Dermis microvascular lymphatic vessel endothelial cell (primary cell): ENCODE measurements around the gene ZNF530. TPM values are rescaled to one million over a fixed set of nuclear protein-coding genes. Genes with fewer than 3 reads are reported as not detected.

ENCODE experiments used
- DNase-seq, 2 donors: peaks; one replicate each; pipeline versions ENCODE4 v3.0.0 to v3.0.0-alpha.2; 2010; ENCODE audit warnings: low read depth in 2 of 2
- total RNA-seq: library from RNA; depleted of rRNA; stranded (reverse); fragments of >200 nt; gene quantifications from 2 replicates; pipeline ENCODE4 v1.2.1, GENCODE V29; 2014

The ZNF530 gene
- total RNA-seq, 1 donor from 2014 or later, result 3.9 TPM

DNA sequence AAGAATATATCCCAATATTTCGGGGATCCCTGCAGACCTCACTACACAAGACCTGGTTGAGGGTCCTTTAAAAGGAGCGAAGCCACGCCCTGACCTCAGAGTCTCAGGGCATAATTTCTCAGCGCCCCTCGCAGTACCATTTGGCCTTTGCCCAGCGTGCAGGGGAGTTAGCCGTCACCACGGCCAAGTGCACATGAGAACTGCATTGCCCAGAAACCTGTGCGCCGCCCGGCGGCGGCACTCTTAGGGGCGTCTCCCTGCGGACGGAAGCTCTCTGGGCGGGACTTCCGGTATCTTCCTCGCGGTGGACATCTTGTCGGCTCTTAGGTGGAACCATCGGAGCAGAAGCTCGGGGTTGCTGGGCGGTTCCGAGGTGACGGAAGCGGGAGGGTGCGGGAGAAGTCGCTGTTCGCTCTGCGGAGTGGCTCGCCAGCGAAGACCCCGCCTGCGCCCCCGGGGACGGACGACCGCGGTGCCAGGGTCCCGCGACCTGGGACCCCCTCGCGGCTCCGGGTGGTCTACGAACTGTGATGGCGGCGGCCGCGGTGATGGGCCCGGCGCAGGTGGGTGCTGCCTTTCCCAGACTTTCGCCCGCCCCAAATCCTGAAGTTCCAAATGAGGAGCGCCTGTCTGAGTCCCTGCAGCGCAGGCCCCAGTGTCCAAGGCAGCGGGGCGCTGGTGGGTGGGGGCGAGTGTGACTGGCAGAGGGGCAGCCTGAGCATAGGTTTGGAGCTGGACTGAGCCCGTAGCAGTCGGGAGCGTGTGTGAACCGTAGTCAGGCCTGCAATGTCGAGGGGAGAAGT, 14.5 kb downstream of the ZNF530 start, which contains the start of gene ZNF134:
Gene ZNF134 (plus strand): TSS at position 302 of the 803 bp plus-strand sequence. CDS start 5,227 bp downstream, outside the sequence.
- peak; percentile 83 to 89 for DNase-seq

DNA sequence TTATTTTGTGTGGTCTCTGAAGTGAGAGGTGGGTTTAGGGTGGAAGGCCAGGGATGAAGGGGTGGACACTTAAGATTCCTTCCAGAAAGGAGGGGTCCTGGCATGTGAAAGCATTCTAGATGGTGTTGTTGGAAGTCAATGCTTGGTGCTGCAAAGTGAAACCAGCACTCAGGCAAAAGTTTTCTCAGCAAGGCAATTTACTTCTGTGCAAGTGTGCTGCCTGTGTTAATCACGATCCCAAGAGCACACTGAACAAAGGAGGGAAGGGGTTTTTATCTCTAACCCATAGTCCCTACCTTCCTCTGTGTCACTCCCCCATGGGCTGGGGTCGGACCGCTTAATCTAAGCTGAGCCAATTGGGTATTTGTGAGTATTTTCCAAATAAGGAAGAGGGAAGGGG, 15.7 kb downstream of the ZNF530 start:
- no peak for DNase-seq

GRCh38 chr19:57620673-57621348, 21.1 kb downstream of the ZNF530 start:
- DNase-seq, result no peak

- no peak for DNase-seq
Measured at GRCh38 chr19:57623091-57623490, 23.4 kb downstream of the ZNF530 start.

- peak; percentile 86 to 94 for DNase-seq
Measured at GRCh38 chr19:57632987-57633831, 33.5 kb downstream of the ZNF530 start, which contains the start of gene ZNF211. TSS of gene ZNF211 (plus strand) at chr19:57633168. CDS start at chr19:57633347, 179 bp downstream.

- no peak for DNase-seq
Measured at GRCh38 chr19:57633832-57634131, 34.1 kb downstream of the ZNF530 start.

- no peak for DNase-seq
Measured at GRCh38 chr19:57637379-57637778, 37.7 kb downstream of the ZNF530 start.

DNA sequence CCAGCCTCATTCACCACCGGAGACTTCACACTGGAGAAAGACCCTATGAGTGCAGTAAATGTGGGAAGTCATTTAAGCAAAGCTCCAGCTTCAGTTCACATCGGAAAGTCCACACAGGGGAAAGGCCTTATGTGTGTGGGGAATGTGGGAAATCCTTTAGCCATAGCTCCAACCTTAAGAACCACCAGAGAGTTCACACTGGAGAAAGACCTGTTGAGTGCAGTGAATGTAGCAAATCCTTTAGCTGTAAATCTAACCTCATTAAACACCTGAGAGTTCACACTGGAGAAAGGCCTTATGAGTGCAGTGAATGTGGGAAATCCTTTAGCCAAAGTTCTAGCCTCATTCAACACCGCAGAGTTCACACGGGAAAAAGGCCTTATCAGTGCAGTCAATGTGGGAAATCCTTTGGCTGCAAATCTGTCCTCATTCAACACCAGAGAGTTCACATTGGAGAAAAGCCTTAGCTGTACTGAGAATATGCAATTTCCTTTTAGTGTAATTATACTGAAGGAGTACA, 42.1 kb downstream of the ZNF530 start:
- no peak for DNase-seq

GRCh38 chr19:57642396-57643046, 42.8 kb downstream of the ZNF530 start:
- DNase-seq, result no peak

- DNase-seq, result no peak
Measured at GRCh38 chr19:57643734-57644133, 44.0 kb downstream of the ZNF530 start.

- no peak for DNase-seq
Measured at GRCh38 chr19:57648331-57649003, 48.8 kb downstream of the ZNF530 start.

- no peak for DNase-seq
Measured at GRCh38 chr19:57651654-57651996, 51.9 kb downstream of the ZNF530 start.

- DNase-seq, result no peak
Measured at GRCh38 chr19:57653689-57654088, 54.0 kb downstream of the ZNF530 start.

- no peak for DNase-seq
Measured at GRCh38 chr19:57655443-57655842, 55.8 kb downstream of the ZNF530 start.

DNA sequence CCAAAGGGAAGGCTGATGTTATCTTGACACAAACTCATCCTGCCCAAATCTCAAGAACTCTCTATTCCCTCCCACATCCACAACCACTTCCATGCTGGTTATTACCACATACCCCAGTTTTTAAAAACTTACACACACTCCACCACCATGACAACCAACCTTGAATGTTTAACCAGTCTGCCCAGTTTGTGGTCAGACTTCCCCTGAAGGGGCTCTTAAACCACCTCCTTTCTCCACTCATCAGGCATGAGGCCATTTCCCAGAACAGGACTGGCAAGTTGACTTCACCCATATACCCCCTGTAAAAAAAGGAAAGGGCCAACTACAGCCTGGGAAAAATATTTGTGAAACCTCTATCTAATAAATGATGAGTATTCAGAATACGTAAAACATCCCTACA, 56.7 kb downstream of the ZNF530 start:
- no peak for DNase-seq

Other genes starting within 250 kb of the ZNF530 start
- gene ZNF304, start 248.6 kb upstream of the ZNF530 start, total RNA-seq, result 8.1 and 10.7 TPM in 2 replicates
- gene TRAPPC2B, start 236.3 kb upstream of the ZNF530 start, total RNA-seq, result 8.0 and 11.1 TPM in 2 replicates
- gene ZNF547, start 236.3 kb upstream of the ZNF530 start, total RNA-seq, result 2.3 and 3.0 TPM in 2 replicates
- gene ZNF548, start 210.0 kb upstream of the ZNF530 start, total RNA-seq, result 8.0 and 13.5 TPM in 2 replicates
- 9.8 and 10.9 TPM in 2 replicates for gene ZNF17, start 188.7 kb upstream of the ZNF530 start, total RNA-seq
- 8.5 and 11.5 TPM in 2 replicates for gene ZNF749, start 164.6 kb upstream of the ZNF530 start, total RNA-seq
- 0.13 and 0.51 TPM in 2 replicates for gene VN1R1, start 142.7 kb upstream of the ZNF530 start, total RNA-seq
- gene ZNF772, start 122.3 kb upstream of the ZNF530 start, total RNA-seq, result 13.1 and 14.7 TPM in 2 replicates
- gene ZNF419, start 112.1 kb upstream of the ZNF530 start, total RNA-seq, result 7.7 and 14.9 TPM in 2 replicates
- 5.8 and 12.1 TPM in 2 replicates for gene ZNF773, start 99.9 kb upstream of the ZNF530 start, total RNA-seq
- gene ZNF549, start 72.5 kb upstream of the ZNF530 start, total RNA-seq, result 2.8 and 4.9 TPM in 2 replicates
- gene ZNF550, start 40.0 kb upstream of the ZNF530 start, total RNA-seq, result 4.2 and 7.3 TPM in 2 replicates
- 2.7 and 4.6 TPM in 2 replicates for gene ZNF416, start 21.0 kb upstream of the ZNF530 start, total RNA-seq
- 3.9 and 7.7 TPM in 2 replicates for gene ZIK1, start 15.7 kb upstream of the ZNF530 start, total RNA-seq
- 13.2 and 16.4 TPM in 2 replicates for gene ZNF134, start 14.4 kb downstream of the ZNF530 start, total RNA-seq
- 6.7 and 9.0 TPM in 2 replicates for gene ZNF211, start 33.3 kb downstream of the ZNF530 start, total RNA-seq
- gene ZSCAN4, start 69.0 kb downstream of the ZNF530 start, total RNA-seq, result not detected in 2 replicates
- 5.4 and 8.5 TPM in 2 replicates for gene ZNF551, start 82.1 kb downstream of the ZNF530 start, total RNA-seq
- 0.13 and 0.63 TPM in 2 replicates for gene ZNF154, start 109.3 kb downstream of the ZNF530 start, total RNA-seq
- 5.0 and 5.7 TPM in 2 replicates for gene ZNF671, start 127.7 kb downstream of the ZNF530 start, total RNA-seq
- gene ZNF776, start 146.9 kb downstream of the ZNF530 start, total RNA-seq, result 12.5 and 17.6 TPM in 2 replicates
- gene ZNF586, start 169.8 kb downstream of the ZNF530 start, total RNA-seq, result 10.1 and 12.9 TPM in 2 replicates
- 7.2 and 7.5 TPM in 2 replicates for gene ZNF552, start 215.0 kb downstream of the ZNF530 start, total RNA-seq
- gene ZNF587B, start 230.4 kb downstream of the ZNF530 start, total RNA-seq, result 13.5 and 14.5 TPM in 2 replicates
- gene ZNF587, start 250.0 kb downstream of the ZNF530 start, total RNA-seq, result 15.4 and 15.7 TPM in 2 replicates